Measurements from ENCODE around the gene PDS5A.
"Not testable (repeated sequence)": the region's sequence is repeated elsewhere in the genome, so short reads cannot be mapped to it uniquely, and the experiment has no call there.

Gene PDS5A

DNA sequence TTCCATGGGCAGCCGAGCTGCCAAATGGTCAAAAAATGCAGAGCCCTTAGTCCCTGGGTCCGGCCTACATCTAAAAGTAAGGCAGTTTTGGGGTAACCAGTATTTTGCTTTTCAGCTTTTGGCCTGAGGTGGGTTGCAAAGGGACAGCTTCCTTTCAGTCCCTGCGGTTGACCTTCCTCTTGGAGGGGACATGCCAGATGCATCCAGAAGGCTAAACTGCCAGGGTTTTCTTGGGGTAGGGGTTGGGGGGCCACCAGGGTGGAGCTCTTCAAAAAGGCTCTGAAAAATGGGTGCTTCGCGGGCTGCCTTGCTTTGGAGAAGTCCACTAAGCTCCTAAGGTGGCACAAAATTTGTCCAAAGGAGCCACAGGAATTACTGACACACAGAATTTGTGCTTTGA, 159.1 kb downstream of the PDS5A start:
- Histone ChIP-seq H3K4me3 (ENCODE audit: low read depth, low read length) (no peak overlapping the region), H3K27ac (no peak overlapping the region), H3K27me3 (replicated peaks) (no peaks in the 10 kb centered on the region), H3K36me3 (replicated peaks) (no peaks in the 10 kb centered on the region)
- no peak for DNase-seq
- in situ Hi-C loops (cut with HindIII; ENCODE audit: low pct_ligation_motif_present, low sequenced_read_pairs) = no loop called here
- TF ChIP-seq, protein P1, sequence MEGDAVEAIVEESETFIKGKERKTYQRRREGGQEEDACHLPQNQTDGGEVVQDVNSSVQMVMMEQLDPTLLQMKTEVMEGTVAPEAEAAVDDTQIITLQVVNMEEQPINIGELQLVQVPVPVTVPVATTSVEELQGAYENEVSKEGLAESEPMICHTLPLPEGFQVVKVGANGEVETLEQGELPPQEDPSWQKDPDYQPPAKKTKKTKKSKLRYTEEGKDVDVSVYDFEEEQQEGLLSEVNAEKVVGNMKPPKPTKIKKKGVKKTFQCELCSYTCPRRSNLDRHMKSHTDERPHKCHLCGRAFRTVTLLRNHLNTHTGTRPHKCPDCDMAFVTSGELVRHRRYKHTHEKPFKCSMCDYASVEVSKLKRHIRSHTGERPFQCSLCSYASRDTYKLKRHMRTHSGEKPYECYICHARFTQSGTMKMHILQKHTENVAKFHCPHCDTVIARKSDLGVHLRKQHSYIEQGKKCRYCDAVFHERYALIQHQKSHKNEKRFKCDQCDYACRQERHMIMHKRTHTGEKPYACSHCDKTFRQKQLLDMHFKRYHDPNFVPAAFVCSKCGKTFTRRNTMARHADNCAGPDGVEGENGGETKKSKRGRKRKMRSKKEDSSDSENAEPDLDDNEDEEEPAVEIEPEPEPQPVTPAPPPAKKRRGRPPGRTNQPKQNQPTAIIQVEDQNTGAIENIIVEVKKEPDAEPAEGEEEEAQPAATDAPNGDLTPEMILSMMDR (IDR thresholded peaks at IDR 0.05; ENCODE audit: low read depth, low read length, missing control alignments) = no peak

DNA sequence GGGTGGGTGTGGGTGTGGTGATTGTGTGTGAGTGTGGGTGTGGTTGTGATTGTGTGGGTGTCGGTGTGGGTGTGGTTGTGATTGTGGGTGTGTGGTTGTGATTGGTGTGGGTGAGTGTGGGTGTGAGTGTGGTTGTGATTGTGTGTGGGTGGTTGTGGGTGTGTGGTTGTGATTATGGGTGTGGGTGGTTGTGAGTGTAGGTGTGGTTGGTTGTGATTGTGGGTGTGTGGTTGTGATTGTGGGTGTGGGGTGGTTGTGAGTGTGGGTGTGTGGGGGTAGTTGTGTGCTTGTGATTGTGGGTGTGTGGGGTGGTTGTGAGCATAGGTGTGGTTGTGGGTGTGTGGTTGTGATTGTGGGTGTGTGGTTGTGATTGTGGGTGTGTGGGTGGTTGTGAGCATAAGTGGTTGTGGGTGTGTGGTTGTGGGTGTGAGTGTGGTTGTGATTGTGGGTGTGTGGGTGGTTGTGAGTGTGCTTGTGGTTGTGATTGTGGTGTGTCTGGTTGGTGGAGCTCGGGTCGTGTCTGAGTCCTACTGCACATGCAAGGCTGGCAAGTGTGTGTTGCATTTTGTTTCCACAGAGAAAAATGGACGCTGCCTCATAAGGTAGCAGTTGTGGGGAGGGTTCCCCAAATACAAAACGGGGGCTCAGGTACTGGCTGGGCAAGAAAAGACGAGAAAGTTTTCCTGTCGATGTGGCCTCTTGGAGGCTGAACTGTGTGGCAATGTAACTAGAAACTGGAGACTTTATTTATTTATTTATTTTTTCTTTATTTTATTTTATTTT, 163.1 kb downstream of the PDS5A start:
- peak; percentile 5 for DNase-seq
- Histone ChIP-seq H3K27ac (no peak overlapping the region), H3K4me3 (ENCODE audit: low read depth, low read length) (no peak overlapping the region), H3K27me3 (replicated peaks) (no peaks in the 10 kb centered on the region), H3K36me3 (replicated peaks) (no peaks in the 10 kb centered on the region)
- in situ Hi-C loops (cut with HindIII; ENCODE audit: low pct_ligation_motif_present, low sequenced_read_pairs) = no loop called here
- TF ChIP-seq, protein P1 (IDR thresholded peaks at IDR 0.05; ENCODE audit: low read depth, low read length, missing control alignments) = no peak

DNA sequence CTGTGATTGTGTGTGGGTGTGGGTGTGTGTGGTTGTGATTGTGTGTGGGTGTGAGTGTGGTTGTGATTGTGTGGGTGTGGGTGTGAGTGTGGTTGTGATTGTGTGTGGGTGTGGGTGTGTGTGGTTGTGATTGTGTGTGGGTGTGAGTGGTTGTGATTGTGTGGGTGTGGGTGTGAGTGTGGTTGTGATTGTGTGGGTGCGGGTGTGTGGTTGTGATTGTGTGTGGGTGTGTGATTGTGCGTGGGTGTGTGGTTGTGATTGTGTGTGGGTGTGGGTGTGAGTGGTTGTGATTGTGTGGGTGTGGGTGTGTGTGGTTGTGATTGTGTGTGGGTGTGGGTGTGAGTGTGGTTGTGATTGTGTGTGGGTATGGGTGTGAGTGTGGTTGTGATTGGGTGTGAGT, 163.9 kb downstream of the PDS5A start:
- DNase-seq; H3K27me3 ChIP-seq (replicated peaks); H3K4me3 ChIP-seq (ENCODE audit: low read depth, low read length); H3K27ac ChIP-seq; in situ Hi-C loops (cut with HindIII; ENCODE audit: low pct_ligation_motif_present, low sequenced_read_pairs); H3K36me3 ChIP-seq (replicated peaks): not testable (repeated sequence)

DNA sequence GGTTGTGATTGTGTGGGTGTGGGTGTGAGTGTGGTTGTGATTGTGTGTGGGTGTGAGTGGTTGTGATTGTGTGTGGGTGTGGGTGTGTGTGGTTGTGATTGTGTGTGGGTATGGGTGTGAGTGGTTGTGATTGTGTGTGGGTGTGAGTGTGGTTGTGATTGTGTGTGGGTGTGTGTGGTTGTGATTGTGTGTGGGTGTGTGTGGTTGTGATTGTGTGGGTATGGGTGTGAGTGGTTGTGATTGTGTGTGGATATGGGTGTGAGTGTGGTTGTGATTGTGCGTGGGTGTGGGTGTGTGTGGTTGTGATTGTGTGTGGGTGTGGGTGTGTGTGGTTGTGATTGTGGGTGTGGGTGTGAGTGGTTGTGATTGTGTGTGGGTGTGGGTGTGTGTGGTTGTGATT, 164.7 kb downstream of the PDS5A start:
- in situ Hi-C loops (cut with HindIII; ENCODE audit: low pct_ligation_motif_present, low sequenced_read_pairs); H3K27ac ChIP-seq; H3K27me3 ChIP-seq (replicated peaks); DNase-seq; H3K4me3 ChIP-seq (ENCODE audit: low read depth, low read length); H3K36me3 ChIP-seq (replicated peaks): not testable (repeated sequence)

DNA sequence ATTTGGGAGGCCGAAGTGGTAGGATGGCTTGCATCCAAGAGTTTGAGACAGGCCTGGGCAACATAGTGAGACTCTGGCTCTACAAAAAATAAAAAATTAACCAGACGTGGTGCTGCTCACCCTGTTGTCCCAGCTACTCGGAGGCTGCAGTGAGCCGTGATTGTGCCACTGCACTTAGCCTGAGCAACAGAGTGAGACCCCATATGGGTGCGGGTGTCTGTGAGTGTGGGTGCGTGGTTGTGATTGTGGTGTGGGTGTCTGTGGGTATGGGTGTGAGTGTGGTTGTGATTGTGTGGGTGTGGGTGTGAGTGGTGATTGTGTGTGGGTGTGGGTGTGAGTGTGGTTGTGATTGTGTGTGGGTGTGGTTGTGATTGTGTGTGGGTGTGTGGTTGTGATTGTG, 165.2 kb downstream of the PDS5A start:
- H3K4me3 ChIP-seq (ENCODE audit: low read depth, low read length) = no peak overlapping the region
- H3K27ac ChIP-seq = no peak overlapping the region
- in situ Hi-C loops (cut with HindIII; ENCODE audit: low pct_ligation_motif_present, low sequenced_read_pairs) = no loop called here
- no peaks in the 10 kb centered on the region for H3K27me3 ChIP-seq (replicated peaks)
- no peak for DNase-seq
- TF ChIP-seq, protein P1 (IDR thresholded peaks at IDR 0.05; ENCODE audit: low read depth, low read length, missing control alignments) = no peak
- no peaks in the 10 kb centered on the region for H3K36me3 ChIP-seq (replicated peaks)

DNA sequence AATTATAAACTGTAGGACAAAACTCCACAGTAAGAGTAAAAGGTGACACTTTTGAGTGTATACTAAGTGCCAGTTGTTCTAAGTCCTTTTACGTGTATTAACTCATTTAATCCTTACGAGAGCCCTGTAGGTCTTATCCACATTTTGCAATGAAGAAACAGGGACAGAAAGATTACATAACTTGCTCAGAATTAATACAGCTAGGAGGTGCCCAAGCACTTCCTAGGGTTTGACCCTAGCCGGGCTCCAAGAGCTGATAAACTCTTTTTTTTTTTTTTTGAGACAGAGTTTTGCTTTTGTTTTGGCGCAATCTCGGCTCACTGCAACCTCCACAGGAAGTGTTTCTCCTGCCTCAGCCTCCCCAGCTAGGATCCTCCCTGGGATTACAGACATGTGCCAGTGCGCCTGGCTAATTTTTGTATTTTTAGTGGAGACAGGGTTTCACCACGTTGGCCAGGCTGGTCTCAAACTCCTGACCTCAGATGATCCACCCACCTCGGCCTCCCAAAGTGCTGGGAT, 169.4 kb downstream of the PDS5A start:
- no peaks in the 10 kb centered on the region for H3K27me3 ChIP-seq (replicated peaks)
- in situ Hi-C loops (cut with HindIII; ENCODE audit: low pct_ligation_motif_present, low sequenced_read_pairs) = no loop called here
- no peak overlapping the region for H3K27ac ChIP-seq
- H3K4me3 ChIP-seq (ENCODE audit: low read depth, low read length) = no peak overlapping the region
- H3K36me3 ChIP-seq (replicated peaks) = no peaks in the 10 kb centered on the region
- TF ChIP-seq, protein P1 (IDR thresholded peaks at IDR 0.05; ENCODE audit: low read depth, low read length, missing control alignments) = no peak
- DNase-seq = no peak

DNA sequence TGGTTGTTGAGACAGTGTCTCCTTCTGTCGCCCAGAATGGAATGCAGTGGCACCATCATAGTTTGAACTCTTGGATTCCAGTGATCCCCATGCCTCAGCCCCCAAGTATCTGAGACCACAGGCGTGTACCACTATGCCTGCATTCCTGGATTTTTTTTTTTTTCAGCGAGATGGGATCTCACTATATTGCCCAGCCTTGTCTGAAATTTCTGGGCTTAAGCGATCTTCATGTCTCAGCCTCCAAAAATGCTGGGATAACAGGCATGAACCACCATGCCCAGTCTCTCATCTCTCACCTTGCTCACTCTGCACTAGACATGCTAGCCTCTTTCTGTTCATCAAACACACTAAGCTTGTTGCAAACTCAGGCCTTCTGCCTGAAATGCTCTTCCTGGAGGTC, 175.7 kb downstream of the PDS5A start:
- Histone ChIP-seq H3K4me3 (ENCODE audit: low read depth, low read length) (no peak overlapping the region), H3K36me3 (replicated peaks) (no peaks in the 10 kb centered on the region), H3K27ac (no peak overlapping the region), H3K27me3 (replicated peaks) (no peaks in the 10 kb centered on the region)
- in situ Hi-C loops (cut with HindIII; ENCODE audit: low pct_ligation_motif_present, low sequenced_read_pairs) = no loop called here
- TF ChIP-seq, protein P1 (IDR thresholded peaks at IDR 0.05; ENCODE audit: low read depth, low read length, missing control alignments) = no peak
- no peak for DNase-seq

DNA sequence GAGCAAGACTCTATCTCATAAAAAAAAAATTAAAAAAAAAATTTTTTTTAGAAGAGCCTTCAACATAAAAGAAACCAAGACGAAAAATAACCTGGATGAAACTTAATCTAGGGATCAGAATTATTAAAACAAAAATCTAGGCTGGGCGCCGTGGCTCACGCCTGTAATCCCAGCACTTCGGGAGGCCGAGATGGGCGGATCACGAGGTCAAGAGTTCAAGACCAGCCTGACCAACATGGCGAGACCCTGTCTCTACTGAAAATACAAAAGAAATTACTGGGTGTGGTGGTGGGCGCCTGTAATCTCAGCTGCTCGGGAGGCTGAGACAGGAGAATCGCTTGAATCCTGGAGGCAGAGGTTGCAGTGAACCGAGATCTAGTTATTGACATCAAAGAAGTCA, 184.7 kb downstream of the PDS5A start:
- H3K36me3 ChIP-seq (replicated peaks); H3K27ac ChIP-seq; in situ Hi-C loops (cut with HindIII; ENCODE audit: low pct_ligation_motif_present, low sequenced_read_pairs); H3K4me3 ChIP-seq (ENCODE audit: low read depth, low read length); DNase-seq; H3K27me3 ChIP-seq (replicated peaks): not testable (repeated sequence)

Data from brain microvascular endothelial cell (primary cell).